Measurements from ENCODE around the gene MCC. TPM values are rescaled to one million over a fixed set of nuclear protein-coding genes. Genes with fewer than 3 reads are reported as not detected.

MCC gene
- total RNA-seq, 2 experiments from 2014 or later = 3.8 to 4.4 TPM

DNA sequence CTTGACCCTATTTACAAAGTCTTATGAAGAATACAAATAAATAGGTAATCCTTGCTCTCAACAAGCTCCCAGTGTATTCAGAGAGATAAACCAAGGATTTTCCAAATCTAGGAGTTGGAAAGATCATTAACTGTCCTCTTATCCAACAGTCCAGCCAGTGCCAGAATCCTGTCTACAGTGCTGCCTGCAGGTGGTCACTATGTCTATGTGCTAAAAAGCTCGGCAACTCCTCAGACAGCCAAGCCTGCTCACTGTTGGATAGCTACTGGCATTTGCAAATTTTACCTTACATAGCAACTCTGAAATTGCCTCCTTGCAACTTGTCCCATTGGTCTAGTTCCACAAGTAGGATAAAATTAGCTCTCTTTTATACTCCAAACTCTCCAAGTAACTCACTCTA, 324.2 kb downstream of the MCC start:
- Mint-ChIP-seq H3K4me3 (no peak overlapping the region), H3K36me3 (peaks cover 1% of the 10 kb centered on the region), H3K9me3 (no peaks in the 10 kb centered on the region), H3K4me1 (peaks cover 2% of the 10 kb centered on the region), H3K27me3 (peaks cover 9% of the 10 kb centered on the region), H3K27ac (no peak overlapping the region)
- POLR2A ChIA-PET = no interaction called here
- no peak for DNase-seq
- ATAC-seq (ENCODE audit: low read depth) = no peak

DNA sequence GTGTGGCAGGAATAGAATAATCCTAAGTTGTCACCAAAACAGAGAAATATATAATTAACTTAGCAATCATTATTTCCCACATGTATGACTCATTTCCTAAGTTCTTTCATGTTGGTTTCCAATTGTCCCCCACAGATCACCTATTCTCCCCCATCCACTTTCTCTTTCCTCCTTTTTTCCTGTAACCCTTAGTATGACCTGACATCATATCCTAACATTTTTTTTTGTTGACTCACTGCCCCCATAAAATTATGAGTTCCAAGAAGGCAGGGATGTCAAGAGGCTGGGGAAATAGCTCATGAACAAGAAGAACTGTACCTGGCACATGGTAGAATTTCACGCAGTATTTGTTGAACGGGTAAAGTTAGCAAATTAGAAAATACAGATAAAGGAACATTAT, 324.9 kb downstream of the MCC start:
- Mint-ChIP-seq H3K4me1 (peaks cover 2% of the 10 kb centered on the region), H3K27me3 (peaks cover 7% of the 10 kb centered on the region), H3K4me3 (no peak overlapping the region), H3K36me3 (peaks cover 1% of the 10 kb centered on the region), H3K9me3 (no peaks in the 10 kb centered on the region), H3K27ac (no peak overlapping the region)
- POLR2A ChIA-PET = no interaction called here
- no peak for DNase-seq
- no peak for ATAC-seq (ENCODE audit: low read depth)

DNA sequence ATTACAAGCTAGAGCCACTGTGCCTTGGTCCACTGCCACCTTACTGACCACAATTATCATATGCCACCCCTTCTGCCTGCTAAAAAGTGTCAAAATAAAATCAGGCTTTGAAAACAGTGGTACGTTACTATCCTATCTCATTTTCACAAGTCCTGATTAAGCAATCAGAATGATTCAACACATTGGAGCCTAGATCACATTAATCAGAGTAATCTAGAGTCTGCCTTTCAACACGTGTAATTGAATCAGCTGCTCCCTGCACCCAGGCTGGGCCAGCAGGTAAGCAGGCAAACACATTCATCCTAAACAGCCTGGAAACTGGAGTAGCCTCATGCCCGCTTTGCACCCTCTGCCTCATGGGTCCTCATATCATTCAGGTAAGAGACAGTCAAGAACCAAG, 325.5 kb downstream of the MCC start:
- DNase-seq (no peak), ATAC-seq (ENCODE audit: low read depth) (no peak)
- Mint-ChIP-seq H3K9me3 (no peaks in the 10 kb centered on the region), H3K4me1 (peaks cover 2% of the 10 kb centered on the region), H3K27ac (no peak overlapping the region), H3K4me3 (no peak overlapping the region), H3K36me3 (peaks cover 1% of the 10 kb centered on the region), H3K27me3 (peaks cover 6% of the 10 kb centered on the region)
- POLR2A ChIA-PET = no interaction called here

DNA sequence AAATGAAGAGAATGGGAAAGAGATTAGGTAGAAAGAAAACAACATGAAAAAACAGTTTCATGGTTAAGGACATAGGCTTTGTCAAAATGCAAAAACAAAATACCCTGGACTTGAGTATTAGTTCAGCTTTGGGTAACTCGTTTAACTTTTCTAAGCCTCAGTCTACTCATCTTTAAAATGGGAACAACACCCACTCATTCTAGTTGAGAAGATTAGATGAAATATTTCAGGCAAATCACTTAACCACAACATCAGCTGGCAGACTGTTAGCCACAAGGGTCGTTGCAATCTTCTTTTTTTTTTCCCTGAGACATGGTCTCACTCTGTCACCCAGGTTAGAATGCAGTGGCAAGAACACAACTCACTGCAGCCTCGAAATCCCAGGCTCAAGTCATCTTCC, 326.0 kb downstream of the MCC start:
- Mint-ChIP-seq H3K27me3 (peaks cover 3% of the 10 kb centered on the region), H3K9me3 (no peaks in the 10 kb centered on the region), H3K27ac (no peak overlapping the region), H3K4me3 (no peak overlapping the region), H3K4me1 (peaks cover 2% of the 10 kb centered on the region), H3K36me3 (peaks cover 1% of the 10 kb centered on the region)
- ATAC-seq (ENCODE audit: low read depth) (no peak), DNase-seq (no peak)
- POLR2A ChIA-PET = no interaction called here

DNA sequence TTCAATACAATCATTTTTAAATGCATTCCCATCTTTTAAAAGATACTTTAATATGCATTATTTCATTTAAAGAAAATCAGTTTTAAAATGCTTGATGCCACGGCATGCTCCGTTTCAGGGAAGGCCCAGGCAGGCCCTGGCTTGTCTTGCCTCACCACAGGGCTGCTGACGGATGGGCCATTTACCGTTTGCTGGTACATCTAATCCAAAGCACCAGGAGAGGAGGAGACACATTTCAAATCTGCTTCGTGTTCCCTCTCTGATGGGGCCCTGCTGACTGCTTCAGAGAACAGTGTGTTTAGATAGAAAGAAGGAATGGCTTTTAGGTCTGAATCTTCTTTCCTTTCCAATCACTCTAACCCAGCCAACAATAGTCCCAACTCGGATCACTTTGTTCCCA, 326.4 kb downstream of the MCC start:
- POLR2A ChIA-PET = no interaction called here
- H3K36me3 Mint-ChIP-seq = peaks cover 1% of the 10 kb centered on the region
- H3K4me3 Mint-ChIP-seq = no peak overlapping the region
- peaks cover 2% of the 10 kb centered on the region for H3K4me1 Mint-ChIP-seq
- DNase-seq (no peak), ATAC-seq (ENCODE audit: low read depth) (no peak)
- no peaks in the 10 kb centered on the region for H3K9me3 Mint-ChIP-seq
- H3K27me3 Mint-ChIP-seq = peaks cover 3% of the 10 kb centered on the region
- no peak overlapping the region for H3K27ac Mint-ChIP-seq

DNA sequence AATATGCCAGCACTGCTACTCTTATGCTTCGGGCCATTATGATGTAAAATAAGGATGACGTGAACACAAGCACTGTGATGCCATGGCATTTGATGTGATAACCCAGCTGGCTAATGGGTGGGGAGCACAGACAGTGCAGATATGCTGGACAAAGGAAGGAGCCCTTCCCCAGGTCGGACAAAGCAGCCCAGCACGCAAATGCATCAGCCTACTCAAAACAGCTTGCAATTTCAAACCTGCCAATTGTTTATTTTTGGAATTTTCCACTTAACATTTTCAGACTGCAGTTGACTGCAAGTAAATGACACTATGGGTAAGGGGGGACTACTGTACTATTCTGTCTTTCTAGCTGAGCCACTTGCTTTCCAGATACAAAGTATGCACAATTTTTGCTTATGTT, 330.4 kb downstream of the MCC start:
- Mint-ChIP-seq H3K4me3 (no peak overlapping the region), H3K9me3 (no peaks in the 10 kb centered on the region), H3K36me3 (no peaks in the 10 kb centered on the region), H3K4me1 (no peaks in the 10 kb centered on the region), H3K27ac (no peak overlapping the region), H3K27me3 (peaks cover 3% of the 10 kb centered on the region)
- ATAC-seq (ENCODE audit: low read depth) = no peak
- DNase-seq = no peak
- POLR2A ChIA-PET = no interaction called here

DNA sequence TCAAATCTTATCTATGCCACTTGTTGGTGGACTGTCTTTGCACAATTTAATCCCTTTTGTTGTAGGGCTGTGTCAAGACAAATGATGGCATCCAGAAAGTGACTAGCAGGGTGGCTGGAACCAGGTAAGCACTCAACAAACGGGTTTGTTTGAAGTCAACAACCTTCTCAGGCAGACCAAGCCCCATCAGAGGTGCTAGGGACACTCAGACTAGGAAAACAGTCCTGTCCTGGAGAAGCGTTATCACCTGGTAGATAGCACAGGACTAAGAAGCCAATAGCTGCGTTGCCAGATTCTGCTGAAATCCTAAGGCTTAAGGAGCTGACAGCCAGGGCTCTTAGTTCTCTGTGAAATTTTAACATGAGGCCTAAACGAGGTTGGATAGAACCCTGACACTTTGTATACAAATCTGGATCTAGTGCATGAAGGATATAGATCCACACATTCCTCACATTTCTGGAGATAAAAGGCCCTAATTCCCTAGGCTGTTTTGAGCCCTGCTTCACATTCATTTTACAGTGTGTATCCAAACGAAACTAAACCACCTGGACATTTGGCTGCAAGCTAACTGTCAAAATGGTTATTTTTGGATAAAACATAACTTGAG, 331.9 kb downstream of the MCC start:
- DNase-seq (no peak), ATAC-seq (ENCODE audit: low read depth) (no peak)
- no peaks in the 10 kb centered on the region for H3K9me3 Mint-ChIP-seq
- H3K36me3 Mint-ChIP-seq = no peaks in the 10 kb centered on the region
- H3K27ac Mint-ChIP-seq = no peak overlapping the region
- H3K27me3 Mint-ChIP-seq = peaks cover 3% of the 10 kb centered on the region
- H3K4me1 Mint-ChIP-seq = no peaks in the 10 kb centered on the region
- POLR2A ChIA-PET = no interaction called here
- no peak overlapping the region for H3K4me3 Mint-ChIP-seq

DNA sequence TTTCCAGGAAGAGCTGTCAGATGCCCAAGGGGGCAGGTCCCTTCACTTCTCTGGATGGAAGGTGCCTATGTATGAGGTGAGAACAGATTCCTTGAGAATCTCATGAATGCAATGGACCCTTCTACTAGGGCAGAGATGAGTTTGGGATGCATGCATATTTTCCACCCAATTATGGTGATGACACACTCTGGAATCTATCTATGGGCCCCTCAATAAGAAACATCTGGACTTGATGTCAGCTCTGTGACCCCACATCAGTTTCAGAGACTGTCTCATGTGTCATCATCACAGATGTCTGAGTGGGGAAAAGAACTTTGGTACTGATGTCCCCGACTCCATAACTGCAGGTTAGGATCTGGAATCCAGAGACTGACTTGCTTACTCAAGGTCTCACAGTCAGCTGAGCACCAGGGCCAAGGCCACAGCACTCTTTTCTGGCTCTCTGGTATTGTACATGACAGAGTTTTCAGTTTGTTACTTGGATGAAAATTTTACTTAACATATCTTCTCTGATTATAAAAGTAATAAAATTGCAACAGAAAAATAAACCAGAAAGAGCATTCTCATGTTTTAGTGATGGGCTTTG, 334.6 kb downstream of the MCC start:
- Mint-ChIP-seq H3K4me1 (no peaks in the 10 kb centered on the region), H3K27ac (no peak overlapping the region), H3K27me3 (peaks cover 10% of the 10 kb centered on the region), H3K4me3 (no peak overlapping the region), H3K9me3 (no peaks in the 10 kb centered on the region), H3K36me3 (no peaks in the 10 kb centered on the region)
- POLR2A ChIA-PET = no interaction called here
- ATAC-seq (ENCODE audit: low read depth) = no peak
- DNase-seq = no peak

DNA sequence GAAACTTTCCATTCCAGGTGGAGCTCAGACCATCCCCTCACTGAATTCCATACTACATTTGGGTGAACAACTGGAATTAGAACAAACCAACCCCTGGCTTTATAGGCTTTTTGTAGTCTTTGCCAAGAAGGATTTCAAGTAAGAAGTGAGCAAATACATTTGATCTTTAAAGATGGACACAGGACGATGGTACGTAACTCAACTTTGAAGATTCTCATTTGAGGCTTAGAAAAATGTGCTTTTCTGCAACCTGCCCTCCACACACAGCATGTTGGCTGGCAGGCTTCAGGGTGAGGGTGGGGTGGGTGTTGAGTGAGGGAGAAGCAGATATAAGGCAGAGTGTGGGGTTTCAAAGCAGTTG, 335.9 kb downstream of the MCC start:
- no peaks in the 10 kb centered on the region for H3K4me1 Mint-ChIP-seq
- H3K36me3 Mint-ChIP-seq = no peaks in the 10 kb centered on the region
- no peak overlapping the region for H3K27ac Mint-ChIP-seq
- H3K27me3 Mint-ChIP-seq = peaks cover 15% of the 10 kb centered on the region
- no peak overlapping the region for H3K4me3 Mint-ChIP-seq
- ATAC-seq (ENCODE audit: low read depth) = no peak
- POLR2A ChIA-PET = no interaction called here
- no peak for DNase-seq
- H3K9me3 Mint-ChIP-seq = no peaks in the 10 kb centered on the region

DNA sequence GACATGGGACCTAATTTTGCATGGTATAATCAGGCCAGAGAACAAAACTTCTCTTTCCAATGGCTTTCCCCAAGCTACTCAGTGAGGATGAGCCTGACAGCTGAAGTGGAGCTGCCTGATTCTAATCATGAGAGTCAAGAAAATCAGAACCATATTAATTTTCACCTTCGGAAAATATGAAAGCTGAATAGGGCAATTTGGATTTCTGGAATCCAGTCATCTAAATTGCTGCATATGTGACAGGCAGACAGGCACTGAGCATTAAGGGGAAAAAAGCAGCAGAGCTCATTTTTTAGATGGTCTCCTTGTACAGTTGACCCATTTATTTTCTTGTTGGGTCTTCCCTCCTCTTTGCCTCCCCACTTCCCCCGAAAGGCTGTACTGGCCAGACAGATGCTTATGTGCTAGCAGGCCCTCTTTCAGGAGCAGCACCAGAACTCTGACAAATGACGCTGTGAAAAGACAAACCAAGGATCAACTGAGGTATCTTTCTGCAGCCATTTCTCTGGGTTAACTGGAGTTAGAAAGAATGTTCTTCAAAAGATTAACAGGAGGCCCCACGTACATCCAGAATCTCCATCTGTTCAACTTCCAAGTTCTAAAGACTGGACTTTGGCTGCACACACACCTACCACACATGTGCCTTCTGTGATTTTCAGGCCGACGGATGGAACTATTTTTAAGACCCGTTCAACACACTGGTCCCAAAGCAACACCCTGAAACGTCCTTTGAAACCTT, 336.4 kb downstream of the MCC start:
- ATAC-seq (ENCODE audit: low read depth) = no peak
- no peak overlapping the region for H3K27ac Mint-ChIP-seq
- POLR2A ChIA-PET = no interaction called here
- no peak for DNase-seq
- no peaks in the 10 kb centered on the region for H3K9me3 Mint-ChIP-seq
- no peaks in the 10 kb centered on the region for H3K36me3 Mint-ChIP-seq
- no peak overlapping the region for H3K4me3 Mint-ChIP-seq
- H3K4me1 Mint-ChIP-seq = no peaks in the 10 kb centered on the region
- peaks cover 15% of the 10 kb centered on the region for H3K27me3 Mint-ChIP-seq

DNA sequence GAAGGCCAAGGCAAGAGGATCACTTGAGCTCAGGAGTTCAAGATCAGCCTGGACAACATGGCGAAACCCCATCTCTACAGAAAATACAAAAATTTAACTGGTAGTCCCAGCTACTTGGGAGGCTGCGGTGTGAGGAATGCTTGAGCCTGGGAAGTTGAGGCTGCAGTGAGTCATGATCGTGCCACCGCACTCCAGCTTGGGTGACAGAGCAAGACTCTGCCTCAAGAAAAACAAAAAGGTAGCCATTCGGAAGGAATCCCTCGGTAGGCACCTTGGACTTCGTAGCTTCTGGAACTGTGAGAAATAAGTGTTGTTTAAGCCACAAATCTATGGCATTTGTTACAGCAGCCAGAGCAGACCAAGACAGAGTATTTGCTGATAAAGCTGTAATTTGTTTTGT, 337.4 kb downstream of the MCC start:
- H3K4me3 Mint-ChIP-seq = no peak overlapping the region
- H3K27ac Mint-ChIP-seq = no peak overlapping the region
- H3K9me3 Mint-ChIP-seq = no peaks in the 10 kb centered on the region
- H3K27me3 Mint-ChIP-seq = peaks cover 15% of the 10 kb centered on the region
- POLR2A ChIA-PET = no interaction called here
- DNase-seq = no peak
- no peaks in the 10 kb centered on the region for H3K36me3 Mint-ChIP-seq
- no peak for ATAC-seq (ENCODE audit: low read depth)
- H3K4me1 Mint-ChIP-seq = no peaks in the 10 kb centered on the region

DNA sequence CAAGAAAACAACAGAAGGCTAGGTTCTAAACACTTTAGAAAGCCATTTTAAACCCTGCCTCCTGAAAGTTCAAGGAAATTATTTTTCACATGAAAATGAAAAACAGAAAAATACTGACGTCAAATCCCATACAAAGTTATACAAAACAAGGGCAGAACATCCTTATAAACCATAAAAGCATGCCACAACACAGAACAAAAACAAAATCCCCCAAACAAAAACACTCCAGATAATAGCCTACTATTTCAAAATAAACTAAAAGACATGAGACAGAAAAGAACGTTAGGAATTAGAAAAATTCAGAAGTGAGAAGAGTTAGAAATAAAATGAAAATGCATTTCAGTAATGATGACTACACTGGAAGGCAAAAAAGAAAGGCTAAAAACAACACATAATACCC, 338.0 kb downstream of the MCC start:
- H3K9me3 Mint-ChIP-seq = no peaks in the 10 kb centered on the region
- no peak for ATAC-seq (ENCODE audit: low read depth)
- no peaks in the 10 kb centered on the region for H3K4me1 Mint-ChIP-seq
- peaks cover 15% of the 10 kb centered on the region for H3K27me3 Mint-ChIP-seq
- POLR2A ChIA-PET = no interaction called here
- no peak for DNase-seq
- no peak overlapping the region for H3K27ac Mint-ChIP-seq
- H3K4me3 Mint-ChIP-seq = no peak overlapping the region
- H3K36me3 Mint-ChIP-seq = no peaks in the 10 kb centered on the region

DNA sequence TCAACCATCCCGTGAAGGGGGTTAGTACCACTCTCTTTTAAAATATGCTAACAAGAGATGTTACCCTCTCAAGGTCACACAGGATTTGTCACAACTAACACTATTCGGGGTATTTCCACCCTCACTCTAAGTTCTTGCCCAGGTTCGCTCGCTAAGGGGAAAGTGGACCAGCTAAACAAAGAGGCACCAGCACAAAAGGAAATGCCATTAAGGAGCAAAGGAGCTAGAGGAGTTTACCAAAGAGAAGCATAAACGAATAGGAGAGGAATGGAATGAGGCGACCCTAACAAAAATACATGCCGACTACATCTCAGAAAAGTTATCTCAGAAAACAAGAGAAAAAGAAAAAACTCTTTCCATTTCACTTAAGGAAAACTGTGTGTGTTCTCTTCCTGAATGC, 340.7 kb downstream of the MCC start:
- POLR2A ChIA-PET = no interaction called here
- Mint-ChIP-seq H3K4me1 (no peaks in the 10 kb centered on the region), H3K27ac (no peak overlapping the region), H3K36me3 (no peaks in the 10 kb centered on the region), H3K4me3 (no peak overlapping the region), H3K27me3 (peaks cover 15% of the 10 kb centered on the region), H3K9me3 (no peaks in the 10 kb centered on the region)
- ATAC-seq (ENCODE audit: low read depth) (no peak), DNase-seq (no peak)

DNA sequence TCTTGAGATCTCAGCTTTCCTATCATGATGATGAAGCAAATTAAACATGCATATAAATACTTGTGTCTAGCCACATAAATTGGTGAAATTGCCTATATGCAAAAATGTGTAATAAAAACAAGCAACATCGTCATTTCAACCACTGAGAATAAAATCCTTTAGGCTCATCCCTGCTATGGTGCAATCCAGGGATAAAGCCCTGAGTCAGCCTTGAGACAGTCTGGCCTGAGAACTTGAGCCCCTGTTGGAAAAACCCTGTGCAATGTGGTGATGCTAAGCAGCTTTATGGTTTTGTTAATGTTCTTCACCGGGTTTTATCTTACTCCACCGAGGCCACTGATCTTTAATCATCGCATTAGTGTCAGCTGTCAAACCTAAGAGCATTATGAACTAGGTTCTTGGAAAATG, 341.1 kb downstream of the MCC start:
- no peaks in the 10 kb centered on the region for H3K4me1 Mint-ChIP-seq
- no peaks in the 10 kb centered on the region for H3K9me3 Mint-ChIP-seq
- H3K36me3 Mint-ChIP-seq = no peaks in the 10 kb centered on the region
- peaks cover 15% of the 10 kb centered on the region for H3K27me3 Mint-ChIP-seq
- POLR2A ChIA-PET = no interaction called here
- H3K4me3 Mint-ChIP-seq = no peak overlapping the region
- no peak for DNase-seq
- no peak for ATAC-seq (ENCODE audit: low read depth)
- no peak overlapping the region for H3K27ac Mint-ChIP-seq

Data from activated naive CD8-positive, alpha-beta T cell treated with anti-CD3 and anti-CD28 coated beads, Interleukin-2, amount 10 ng/mL, durations not matched to agents 7 days and 5 days (primary cell).